Fibroblast of the aortic adventitia (primary cell): Measurements from ENCODE around the gene PRDX6. TPM values are rescaled to one million over a fixed set of nuclear protein-coding genes. Genes with fewer than 3 reads are reported as not detected.
"Not testable (repeated sequence)": the region's sequence is repeated elsewhere in the genome, so short reads cannot be mapped to it uniquely, and the experiment has no call there.

Experiments
- DNase-seq: peaks from one replicate; pipeline ENCODE4 v3.0.0-alpha.2; 2010; ENCODE audit warnings: low read depth
- H3K4me3 ChIP-seq: 2 replicates; pipeline ENCODE4 v1.5.1; 2011; ENCODE audit warnings: low read depth, mild to moderate bottlenecking, control low read depth, low read length, moderate library complexity
- total RNA-seq: library from RNA; depleted of rRNA; stranded (reverse); fragments of >200 nt; gene quantifications from 2 replicates; pipeline ENCODE4 v1.2.3, GENCODE V29; 2012; ENCODE audit warnings: low replicate concordance
- TF ChIP-seq, protein P1 (sequence below): IDR thresholded peaks from 2 replicates; pipeline ENCODE4 v1.5.1; 2011; ENCODE audit warnings: mild to moderate bottlenecking, low read length, control low read depth, inconsistent platforms; ENCODE audit not compliant: insufficient read depth

PRDX6 gene
- total RNA-seq, 1 donor, result 185 TPM

DNA sequence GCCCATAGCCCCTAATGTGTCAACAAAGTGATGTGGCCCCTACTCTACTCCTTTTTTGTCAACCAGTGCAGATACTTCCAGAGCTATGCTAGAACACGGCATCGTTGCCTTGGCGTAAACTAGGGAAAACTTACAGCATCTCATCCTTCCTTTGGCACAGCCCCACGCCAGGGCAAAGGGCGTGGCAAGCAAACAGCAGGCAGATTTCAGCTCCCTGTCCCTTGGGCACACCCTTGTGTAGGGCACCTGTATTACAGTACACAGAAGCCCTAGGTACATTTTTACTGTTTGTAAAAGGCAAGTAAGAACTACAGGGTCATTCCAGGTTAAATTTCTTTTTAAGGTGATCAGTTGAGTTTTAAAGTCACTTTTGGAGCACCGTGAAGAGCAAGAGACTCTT is 29.3 kb downstream of the PRDX6 start:
- H3K4me3 ChIP-seq, result no peak overlapping the region
- no peak for DNase-seq
- TF ChIP-seq, protein P1, sequence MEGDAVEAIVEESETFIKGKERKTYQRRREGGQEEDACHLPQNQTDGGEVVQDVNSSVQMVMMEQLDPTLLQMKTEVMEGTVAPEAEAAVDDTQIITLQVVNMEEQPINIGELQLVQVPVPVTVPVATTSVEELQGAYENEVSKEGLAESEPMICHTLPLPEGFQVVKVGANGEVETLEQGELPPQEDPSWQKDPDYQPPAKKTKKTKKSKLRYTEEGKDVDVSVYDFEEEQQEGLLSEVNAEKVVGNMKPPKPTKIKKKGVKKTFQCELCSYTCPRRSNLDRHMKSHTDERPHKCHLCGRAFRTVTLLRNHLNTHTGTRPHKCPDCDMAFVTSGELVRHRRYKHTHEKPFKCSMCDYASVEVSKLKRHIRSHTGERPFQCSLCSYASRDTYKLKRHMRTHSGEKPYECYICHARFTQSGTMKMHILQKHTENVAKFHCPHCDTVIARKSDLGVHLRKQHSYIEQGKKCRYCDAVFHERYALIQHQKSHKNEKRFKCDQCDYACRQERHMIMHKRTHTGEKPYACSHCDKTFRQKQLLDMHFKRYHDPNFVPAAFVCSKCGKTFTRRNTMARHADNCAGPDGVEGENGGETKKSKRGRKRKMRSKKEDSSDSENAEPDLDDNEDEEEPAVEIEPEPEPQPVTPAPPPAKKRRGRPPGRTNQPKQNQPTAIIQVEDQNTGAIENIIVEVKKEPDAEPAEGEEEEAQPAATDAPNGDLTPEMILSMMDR, result no peak

DNA sequence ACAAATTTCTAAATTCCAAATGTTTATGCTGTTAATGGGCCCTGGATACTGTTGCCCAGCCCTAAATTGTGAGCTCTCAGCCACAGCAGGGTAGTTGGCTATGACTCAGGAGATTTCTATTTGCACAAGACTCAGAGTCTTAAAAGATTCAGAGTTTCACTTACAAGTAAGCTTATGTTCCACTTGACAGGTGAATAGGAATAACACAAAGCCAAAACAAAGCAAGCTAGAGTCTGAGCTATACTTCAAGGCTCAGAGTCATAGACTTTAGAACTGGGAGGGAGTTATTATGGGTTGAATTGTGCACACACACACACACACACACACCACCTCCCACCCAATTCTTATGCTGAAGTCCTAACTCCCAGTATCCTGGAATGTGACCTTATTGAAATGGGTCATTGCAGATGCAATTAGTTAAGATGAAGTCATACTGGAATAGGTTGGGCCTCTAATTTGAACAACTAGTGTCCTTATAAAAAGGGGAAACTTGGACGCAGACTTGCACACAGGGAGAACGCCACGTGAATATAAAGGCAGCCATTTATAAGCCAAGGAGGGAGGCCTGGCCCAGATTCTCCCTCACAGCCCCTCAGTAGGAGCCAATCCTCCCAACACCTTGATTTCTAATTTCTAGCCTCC is 30.2 kb downstream of the PRDX6 start:
- TF ChIP-seq, protein P1, result no peak
- peak; percentile 47 for DNase-seq
- no peak overlapping the region for H3K4me3 ChIP-seq

DNA sequence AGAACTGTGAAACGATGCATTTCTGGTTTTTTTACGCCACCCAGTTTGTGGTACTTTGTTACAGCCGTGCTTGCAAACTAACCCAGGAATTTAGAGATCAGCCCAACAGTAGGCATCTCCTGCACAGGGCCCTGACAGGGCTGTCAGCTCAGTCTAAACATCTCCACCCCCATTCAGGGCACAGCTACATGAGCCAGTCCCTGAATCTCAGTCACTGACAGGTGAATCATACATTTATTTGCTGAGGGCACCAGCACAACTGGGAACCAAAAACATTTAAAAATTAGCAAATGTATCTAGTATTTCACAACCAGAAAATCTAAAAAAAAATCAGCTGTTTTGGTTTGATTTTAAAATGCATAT is 30.7 kb downstream of the PRDX6 start:
- TF ChIP-seq, protein P1, result no peak
- no peak for DNase-seq
- no peak overlapping the region for H3K4me3 ChIP-seq

DNA sequence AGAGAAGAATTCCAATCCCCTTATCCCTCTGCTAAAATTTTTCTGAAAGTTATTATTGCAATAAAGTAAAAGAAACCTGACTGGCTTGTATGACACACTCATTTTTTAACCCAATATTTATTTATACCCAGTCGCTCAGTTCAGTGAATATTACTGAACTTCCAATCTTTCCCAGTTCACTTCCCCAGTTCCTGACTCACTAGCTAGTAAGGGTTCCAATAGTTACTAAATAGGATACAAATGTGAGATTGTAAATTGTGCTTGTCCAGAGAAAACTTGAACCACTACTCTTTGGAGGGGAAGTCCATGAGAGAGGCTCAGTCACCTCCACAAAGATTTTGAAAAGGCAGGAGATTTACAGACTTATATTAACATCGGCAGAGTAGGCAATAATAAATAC is 31.4 kb downstream of the PRDX6 start:
- H3K4me3 ChIP-seq, result no peak overlapping the region
- TF ChIP-seq, protein P1, result no peak
- no peak for DNase-seq

DNA sequence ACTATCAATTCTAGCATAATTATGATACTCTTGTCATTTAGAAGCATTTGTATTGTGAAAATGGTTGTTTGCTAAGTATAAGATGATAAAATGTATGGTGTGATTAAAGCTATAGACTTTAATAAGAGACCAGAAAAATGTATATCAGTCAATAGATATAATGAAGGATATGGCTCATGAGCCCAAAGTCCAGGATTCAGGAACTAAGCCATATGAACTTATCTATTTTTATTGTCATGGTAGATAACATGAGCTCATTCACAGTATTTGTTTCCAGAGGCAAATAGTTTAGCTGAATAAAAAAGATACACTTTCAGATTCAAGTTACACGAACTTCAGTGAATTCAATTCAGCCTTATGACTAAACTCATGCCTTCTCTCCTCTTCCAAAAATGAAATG is 32.7 kb downstream of the PRDX6 start:
- DNase-seq, result peak; percentile 8
- TF ChIP-seq, protein P1, result no peak
- H3K4me3 ChIP-seq, result no peak overlapping the region

DNA sequence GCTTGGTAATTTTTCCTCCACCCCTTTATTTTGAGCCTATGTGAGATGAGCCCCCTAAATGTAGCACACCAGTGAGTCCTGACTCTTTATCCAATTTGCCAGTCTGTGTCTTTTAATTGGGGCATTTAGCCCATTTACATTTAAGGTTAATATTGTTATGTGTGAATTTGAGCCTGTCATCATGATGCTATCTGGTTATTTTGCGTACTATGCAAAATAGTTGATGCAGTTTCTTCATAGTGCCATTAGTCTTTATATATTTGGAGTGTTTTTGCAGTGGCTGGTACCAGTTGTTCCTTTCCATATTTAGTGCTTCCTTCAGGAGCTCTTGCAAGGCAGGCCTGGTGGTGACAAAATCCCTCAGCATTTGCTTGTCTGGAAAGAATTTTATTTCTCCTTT is 37.4 kb downstream of the PRDX6 start:
- not testable (repeated sequence) for H3K4me3 ChIP-seq, DNase-seq

DNA sequence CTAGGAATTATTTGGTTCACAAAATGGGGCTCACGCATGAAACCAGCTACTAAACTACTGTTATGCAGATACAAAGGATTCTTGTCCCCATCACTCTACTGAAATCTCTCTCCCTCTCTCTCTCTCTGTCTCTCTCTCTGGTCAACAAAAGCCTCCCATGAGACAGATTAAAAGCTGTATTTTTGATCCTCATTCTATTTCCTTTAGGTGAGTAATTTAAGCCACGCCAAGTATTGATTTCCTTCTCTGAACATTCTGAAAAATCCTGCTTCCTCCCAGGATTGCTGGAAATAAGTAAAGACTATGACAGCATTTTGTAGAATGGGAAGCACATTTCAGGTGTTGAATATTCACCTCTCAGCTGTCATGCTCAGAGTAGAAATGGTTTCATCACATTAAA is 43.7 kb downstream of the PRDX6 start:
- TF ChIP-seq, protein P1, result no peak
- no peak for DNase-seq
- no peak overlapping the region for H3K4me3 ChIP-seq
